GM18517 (cell line): ENCODE data around the gene ADAM15.

ENCODE experiments used
- ATAC-seq: cut with Tn5 transposase; IDR thresholded peaks from one replicate; pipeline ENCODE4 v1.9.1; 2021; ENCODE audit warnings: mild to moderate bottlenecking, moderate library complexity; ENCODE audit not compliant: unreplicated experiment

The ADAM15 gene

GRCh38 chr1:155012026-155012546, 39.0 kb upstream of the ADAM15 start:
- no peak for ATAC-seq

- ATAC-seq: no peak
Measured at GRCh38 chr1:155012776-155013602, 38.1 kb upstream of the ADAM15 start.

- no peak for ATAC-seq
Measured at GRCh38 chr1:155013632-155014031, 37.5 kb upstream of the ADAM15 start.

DNA sequence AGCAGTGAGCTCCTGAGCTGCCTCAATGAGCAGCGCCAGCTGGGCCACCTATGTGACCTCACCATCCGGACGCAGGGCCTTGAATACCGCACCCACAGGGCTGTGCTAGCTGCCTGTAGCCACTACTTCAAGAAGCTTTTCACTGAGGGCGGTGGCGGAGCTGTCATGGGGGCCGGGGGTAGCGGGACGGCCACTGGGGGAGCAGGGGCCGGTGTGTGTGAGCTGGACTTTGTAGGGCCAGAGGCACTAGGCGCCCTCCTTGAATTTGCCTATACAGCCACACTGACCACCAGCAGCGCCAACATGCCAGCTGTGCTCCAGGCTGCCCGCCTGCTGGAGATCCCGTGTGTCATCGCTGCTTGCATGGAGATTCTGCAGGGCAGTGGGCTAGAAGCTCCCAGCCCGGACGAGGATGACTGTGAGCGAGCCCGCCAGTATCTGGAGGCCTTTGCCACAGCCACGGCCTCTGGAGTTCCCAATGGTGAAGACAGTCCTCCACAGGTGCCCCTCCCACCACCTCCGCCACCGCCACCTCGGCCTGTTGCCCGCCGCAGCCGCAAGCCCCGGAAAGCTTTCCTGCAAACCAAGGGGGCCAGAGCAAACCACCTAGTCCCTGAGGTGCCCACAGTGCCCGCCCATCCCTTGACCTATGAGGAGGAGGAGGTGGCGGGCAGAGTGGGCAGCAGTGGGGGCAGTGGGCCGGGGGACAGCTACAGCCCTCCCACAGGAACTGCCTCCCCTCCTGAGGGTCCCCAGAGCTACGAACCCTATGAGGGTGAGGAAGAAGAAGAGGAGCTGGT, 36.2 kb upstream of the ADAM15 start:
- no peak for ATAC-seq

DNA sequence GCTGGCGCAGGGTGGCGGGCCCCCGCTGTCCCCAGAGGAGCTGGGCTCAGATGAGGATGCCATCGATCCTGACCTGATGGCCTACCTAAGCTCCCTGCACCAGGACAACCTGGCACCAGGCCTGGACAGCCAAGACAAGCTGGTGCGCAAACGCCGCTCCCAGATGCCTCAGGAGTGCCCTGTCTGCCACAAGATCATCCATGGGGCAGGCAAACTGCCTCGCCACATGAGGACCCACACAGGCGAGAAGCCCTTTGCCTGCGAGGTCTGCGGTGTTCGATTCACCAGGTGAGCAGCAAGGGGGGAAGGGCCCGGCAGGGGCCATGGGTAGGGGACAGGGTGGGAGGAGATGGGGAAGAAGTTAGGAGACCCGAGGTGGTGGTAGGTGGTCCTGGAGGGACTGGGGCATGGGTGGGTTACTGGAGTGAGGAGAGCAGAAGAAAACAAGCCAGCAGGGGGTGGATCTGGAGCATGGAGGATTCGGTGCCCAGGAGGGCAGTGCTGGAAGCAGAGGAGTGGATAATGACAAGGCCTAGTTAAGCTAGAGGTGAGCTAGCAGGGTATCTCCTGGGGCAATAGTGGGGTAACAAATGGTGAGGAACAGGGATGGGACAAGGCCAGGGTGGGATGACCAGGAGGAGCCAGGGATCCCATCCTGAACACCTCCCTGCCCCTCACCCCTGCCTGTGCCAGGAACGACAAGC, 35.4 kb upstream of the ADAM15 start:
- ATAC-seq: no peak

- ATAC-seq: no peak
Measured at GRCh38 chr1:155016231-155016831, 34.8 kb upstream of the ADAM15 start.

- ATAC-seq: peak; percentile 83
Measured at GRCh38 chr1:155017041-155017945, 33.8 kb upstream of the ADAM15 start.

DNA sequence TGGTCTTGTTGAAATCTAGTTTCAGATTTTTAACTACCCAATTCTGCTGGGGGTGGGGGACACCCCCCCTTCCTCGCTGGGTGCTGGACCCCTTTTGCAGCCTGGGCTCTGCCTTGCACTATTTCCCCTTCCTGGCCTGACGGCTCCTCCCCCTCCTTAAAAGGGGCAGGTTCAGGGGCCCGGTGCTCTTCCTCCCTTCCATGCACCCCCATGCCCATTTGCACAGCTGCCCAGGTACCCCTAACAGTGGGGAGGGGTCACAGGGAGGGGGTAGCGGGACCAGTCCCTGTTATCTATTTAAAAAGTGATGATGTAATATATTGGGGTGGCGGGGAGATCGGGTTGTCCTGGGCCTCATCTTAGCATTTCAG, 33.2 kb upstream of the ADAM15 start:
- no peak for ATAC-seq

GRCh38 chr1:155018617-155019348, 32.3 kb upstream of the ADAM15 start:
- no peak for ATAC-seq

DNA sequence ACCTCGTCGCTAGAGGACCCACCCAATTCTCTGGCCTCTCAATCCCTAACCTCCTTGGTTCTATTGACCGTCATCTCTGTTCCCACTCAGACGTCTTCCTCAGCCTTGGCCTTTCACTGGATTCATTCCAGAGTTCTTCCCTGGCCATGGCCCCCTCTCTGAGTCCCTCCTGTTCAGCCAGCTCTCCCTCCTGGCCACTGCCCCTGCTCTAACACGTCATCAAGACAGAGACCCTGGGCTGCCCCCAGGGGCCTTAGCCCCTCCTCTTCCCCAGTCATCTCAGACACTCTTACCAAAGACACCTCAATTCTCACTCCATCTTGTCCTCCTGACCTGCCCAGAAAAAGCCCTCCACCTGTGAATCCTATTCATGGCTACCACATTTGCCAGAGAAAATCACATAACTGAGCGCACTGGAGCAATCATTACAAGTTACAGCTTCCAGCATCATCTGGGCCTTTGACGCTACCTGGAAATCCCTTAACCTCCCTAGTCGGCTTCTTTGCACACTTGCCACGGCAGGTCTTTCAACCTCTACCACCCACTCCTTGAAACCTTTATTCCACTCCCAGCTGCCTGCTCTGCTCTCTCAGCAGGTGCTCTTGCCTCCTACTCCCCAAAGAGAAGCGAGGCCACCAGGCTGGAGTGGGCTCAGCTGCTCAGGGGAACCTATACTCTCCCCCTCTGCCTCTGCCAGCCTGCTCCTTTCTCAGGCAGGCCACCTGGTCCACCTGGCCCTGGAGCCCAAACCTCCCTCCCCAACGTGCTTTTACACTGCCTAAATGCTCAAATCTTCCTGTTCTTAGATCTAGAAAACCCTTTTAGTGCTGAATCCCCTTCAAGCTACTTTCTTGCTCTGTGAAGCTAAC, 31.5 kb upstream of the ADAM15 start:
- no peak for ATAC-seq

- ATAC-seq: no peak
Measured at GRCh38 chr1:155022136-155022926, 28.8 kb upstream of the ADAM15 start.

DNA sequence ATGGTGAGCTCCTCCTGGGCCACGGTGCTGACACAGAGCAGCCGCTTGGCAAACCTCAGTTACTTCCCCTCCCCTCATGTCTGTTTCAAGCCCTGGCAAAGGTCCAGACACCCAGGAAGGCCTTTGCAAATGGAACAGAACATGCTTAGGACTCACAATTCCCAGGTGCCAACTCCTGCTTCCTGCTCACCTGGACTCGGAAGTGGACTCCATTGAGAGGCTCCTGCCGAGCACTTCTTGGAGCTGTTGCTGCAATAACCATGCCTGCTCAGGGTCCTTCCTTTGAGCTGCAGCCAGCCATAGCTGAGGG, 28.2 kb upstream of the ADAM15 start:
- no peak for ATAC-seq

GRCh38 chr1:155023627-155024026, 27.5 kb upstream of the ADAM15 start:
- no peak for ATAC-seq

GRCh38 chr1:155024315-155024714, 26.8 kb upstream of the ADAM15 start:
- no peak for ATAC-seq

DNA sequence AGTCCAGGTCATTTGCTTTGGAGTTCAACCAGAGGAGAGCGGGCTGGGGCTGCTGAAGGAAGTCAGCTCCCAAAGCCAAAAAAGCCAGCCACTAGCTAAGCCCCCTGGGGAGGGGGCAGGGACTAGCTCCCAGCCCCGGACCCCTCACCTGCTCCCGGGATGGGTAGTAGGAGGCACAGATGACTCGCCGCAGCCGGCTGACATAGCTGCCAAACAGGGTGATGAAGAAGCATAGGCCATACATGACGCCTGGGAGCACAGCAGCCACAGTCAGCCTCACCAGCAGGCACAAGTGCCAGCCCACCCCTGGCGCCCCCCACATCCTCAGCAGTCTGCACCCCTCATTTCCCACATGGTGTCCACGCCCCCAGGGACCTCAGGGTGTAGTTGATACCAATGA, 25.0 kb upstream of the ADAM15 start:
- ATAC-seq: no peak

- ATAC-seq: no peak
Measured at GRCh38 chr1:155026588-155026987, 24.5 kb upstream of the ADAM15 start.

- no peak for ATAC-seq
Measured at GRCh38 chr1:155029513-155030242, 21.4 kb upstream of the ADAM15 start.
